Measurements from ENCODE around the gene ZNF708.
"Not testable (repeated sequence)": the region's sequence is repeated elsewhere in the genome, so short reads cannot be mapped to it uniquely, and the experiment has no call there.

The ZNF708 gene

DNA sequence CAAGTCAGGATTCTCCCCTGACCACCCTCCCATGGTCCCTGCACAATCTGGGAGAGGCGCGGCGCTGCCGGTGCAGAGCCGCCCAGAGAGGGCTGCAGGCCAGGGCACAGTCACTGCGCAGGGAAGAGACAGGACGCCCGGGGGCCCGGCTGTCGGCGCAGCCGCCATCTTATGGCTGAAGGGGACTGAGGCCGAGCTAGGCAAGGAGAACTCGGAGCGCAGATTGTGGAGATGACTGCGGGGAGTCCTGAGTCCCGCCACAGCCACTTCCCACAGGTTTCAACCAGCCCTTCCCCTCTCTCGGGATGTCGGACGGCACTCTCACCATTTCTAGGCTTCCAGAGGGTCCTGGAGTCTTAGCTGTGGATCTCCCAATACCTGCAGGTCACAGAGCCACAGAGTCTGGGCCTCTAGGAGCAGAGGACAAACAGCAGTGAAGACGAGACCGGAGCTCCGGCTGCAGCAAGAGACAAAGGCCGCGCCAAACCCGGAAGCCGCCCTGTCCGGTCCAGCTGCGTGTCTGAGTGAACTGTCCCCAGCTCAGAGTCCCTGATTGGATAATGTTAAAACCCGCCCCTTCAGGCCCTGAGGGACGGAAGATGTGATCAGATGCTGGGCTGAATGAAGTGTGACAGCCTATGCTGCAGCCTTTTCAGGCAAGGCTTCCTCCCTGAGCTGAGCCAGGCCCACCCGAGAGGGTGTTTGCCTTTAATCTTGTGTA lies at the start of gene ZNF708:
Gene ZNF708 (minus strand): TSS at position 526 of the 721 bp plus-strand sequence. CDS start 198 bp downstream, at position 328.
- DNase-seq, result peak; percentile 92

DNA sequence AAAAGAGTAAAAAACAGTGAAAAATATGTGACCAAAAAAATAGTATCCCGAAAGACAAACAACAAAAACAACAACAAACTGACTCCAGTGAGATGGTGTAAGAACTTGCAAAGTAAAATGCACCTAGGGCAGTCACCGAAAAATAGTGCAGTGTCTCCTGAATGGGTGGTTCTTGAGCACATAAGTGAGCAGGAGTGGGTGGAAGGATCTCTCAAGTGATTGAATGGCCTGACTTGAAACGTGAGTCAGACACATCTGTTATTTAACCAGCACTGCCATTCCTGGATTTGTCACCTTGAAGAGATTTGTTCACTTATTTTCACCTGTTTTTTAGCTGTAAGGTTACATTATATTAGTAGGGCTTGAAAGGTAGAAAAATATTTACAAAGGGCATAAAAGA lies 33.1 kb upstream of the ZNF708 start:
- no peak for DNase-seq

DNA sequence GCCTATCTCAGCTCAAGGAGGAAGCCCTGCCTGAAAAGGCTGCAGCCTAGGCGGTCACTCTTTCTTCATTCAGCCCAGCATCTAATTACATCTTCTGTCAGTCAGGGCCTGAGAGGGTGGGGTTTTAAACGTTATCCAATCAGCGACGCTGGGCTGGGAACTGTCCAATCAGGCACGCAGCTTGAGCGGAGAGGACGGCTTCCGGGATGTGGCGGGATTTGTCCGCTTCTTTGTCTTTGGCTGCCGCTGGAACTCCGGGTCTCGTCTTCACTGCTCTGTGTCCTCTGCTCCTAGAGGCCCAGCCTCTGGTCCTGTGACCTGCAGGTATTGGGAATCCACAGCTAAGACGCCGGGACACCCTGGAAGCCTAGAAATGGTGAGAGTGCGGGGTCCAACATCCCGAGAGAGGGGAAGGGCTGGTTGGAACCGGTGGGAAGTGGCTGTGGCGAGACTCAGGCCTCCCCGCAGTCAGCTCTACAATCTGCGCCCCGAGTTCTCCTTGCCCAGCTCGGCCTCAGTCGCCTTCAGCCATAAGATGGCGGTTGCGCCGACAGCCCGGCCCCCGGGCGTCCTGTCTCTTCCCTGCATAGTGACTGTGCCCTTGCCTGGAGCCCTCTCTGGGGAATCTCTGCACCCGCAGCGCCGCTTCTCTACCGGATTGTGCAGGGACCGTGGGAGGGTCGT lies 29.7 kb upstream of the ZNF708 start, which contains the start of gene ZNF738:
Gene ZNF738 (plus strand): TSS at position 233 of the 684 bp plus-strand sequence. CDS start 141 bp downstream, at position 374.
- DNase-seq, result peak; percentile 95

DNA sequence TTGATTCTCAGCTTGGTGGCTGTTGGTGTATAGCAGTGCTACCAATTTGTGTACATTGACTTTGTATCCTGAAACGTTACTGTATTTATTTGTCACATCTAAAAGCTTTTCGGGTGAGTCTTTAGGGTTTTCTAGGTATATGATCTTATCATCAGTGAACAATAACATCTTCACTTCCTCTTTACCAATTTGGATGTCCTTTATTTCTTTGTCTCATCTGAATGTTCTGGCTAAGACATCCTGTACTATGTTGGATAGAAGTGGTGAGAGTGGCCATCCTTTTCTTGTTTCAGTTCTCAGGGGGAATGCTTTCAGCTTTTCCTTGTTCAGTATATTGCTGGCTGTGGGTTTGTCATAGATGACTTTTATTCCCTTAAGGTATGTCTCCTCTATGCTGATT lies 23.6 kb upstream of the ZNF708 start:
- DNase-seq, result no peak

DNA sequence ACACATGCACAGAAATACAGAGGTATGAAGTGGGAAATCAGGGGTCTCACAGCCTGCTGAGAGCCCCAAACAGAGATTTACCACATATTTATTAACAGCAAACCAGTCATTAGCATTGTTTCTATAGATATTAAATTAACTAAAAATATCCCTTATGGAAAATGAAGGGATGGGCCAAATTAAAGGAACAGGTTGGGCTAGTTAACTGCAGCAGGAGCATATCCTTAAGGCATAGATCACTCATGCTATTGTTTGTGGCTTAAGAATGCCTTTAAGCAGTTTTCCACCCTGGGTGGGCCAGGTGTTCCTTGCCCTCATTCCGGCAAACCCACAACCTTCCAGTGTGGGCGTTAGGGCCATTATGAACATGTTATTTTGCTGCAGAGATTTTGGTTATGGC lies 15.6 kb upstream of the ZNF708 start:
- not testable (repeated sequence) for DNase-seq

DNA sequence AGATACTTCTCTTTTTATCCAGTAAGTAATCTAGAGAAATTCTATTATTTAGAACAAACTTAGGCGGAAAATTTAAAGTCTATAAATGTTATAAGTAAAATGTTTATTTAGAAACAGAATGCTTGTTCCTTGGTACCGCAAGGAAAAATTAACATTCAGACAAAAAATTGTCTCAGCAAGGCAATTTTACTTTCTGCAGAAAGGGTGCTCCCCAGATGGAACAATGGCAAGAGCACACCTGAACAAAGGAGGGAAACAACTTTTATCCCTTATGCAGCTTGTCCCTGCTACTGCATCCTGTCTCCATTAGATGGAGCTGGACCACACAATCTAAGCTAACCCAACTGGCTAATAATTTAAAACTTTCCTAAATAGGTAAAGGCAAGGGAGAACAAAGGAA lies 6.5 kb upstream of the ZNF708 start:
- DNase-seq, result no peak

DNA sequence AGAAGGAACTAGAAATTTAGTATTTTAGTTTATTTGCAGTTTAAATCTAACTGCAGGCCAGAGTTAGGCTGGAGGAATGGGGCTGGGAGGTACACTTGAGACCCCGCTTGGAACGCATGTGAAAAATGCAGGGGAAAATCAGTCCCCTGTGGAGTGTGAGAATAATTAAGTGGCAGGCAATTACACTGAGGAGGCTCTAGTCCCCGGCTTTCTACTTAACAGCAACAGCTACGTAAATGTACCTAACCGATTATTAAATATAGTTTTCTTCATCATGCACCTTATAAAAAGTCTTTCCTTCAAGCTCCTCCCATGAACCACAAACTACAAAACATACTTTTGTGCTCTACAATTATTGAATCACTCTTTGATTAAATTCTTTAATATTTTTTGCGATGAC lies 804 bp downstream of the ZNF708 start:
- no peak for DNase-seq

DNA sequence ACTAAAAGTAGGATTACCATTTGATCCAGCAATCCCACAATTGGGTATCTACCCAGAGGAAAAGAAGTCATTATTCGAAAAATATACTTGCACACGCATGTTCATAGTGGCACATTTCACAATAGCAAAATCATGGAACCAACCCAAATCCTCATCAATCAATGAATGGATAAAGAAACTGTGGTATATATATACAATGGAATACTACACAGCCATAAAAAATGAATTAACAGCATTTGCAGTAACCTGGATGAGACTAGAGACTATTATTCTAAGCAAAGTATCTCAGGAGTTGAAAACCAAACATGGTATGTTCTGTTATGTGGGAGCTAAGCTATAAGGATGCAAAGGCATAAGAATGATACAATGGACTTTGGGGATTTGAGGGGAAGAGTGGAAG lies 3.0 kb downstream of the ZNF708 start:
- no peak for DNase-seq

DNA sequence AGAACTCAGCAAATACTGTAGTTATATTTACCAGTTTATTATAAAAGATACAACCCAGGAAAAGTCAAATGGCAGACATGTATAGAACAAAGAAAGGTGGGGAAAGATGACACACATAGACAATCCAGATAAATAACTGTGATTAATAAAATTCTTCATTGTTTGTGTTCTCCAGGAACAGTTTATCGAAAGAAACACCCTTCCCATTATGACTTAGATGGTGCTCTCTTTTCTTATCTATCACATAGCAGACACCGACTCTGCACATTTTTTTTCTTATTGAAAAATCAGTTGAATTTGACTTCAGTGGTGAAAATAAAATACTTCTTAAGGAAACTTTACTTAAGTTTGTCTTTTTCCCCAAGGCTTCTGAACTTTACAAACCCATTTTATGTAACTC lies 6.2 kb downstream of the ZNF708 start:
- no peak for DNase-seq

DNA sequence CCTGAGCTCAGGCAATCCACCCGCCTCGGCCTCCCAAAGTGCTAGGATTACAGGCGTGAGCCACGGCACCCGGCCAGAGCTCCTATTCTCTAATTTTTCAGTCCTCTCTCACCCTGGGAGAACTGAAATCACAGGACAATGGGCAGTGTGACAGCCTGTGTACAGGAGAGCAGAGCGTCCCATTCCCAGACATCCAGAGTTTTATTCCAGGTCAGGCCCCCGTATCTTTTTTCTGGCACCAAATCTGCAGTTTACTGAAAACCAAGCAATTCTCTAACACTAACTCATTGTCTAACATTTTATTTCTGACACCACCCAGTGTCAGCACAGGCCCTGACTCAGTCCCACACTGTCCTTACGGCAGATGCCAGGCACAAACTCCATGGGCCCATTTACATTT lies 6.7 kb downstream of the ZNF708 start:
- DNase-seq, result no peak

DNA sequence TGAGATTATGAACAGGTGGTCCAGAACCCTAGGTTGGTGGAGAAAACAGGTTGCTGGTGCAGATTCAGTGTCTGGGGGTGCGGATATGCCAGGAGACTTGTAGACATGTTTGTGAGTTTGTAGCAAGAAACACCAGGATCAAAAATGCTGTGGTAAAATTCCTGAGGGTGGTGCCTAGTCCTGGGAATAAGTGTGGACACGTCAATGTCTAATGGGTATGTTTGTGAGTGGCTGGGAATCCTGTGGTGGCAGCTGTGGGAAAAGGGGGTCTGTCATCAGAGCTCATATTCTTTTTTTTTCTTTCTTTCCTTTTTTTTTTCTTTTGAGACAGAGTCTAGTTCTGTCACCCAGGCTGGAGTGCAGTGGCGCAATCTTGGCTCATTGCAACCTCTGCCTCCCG lies 7.2 kb downstream of the ZNF708 start:
- no peak for DNase-seq

DNA sequence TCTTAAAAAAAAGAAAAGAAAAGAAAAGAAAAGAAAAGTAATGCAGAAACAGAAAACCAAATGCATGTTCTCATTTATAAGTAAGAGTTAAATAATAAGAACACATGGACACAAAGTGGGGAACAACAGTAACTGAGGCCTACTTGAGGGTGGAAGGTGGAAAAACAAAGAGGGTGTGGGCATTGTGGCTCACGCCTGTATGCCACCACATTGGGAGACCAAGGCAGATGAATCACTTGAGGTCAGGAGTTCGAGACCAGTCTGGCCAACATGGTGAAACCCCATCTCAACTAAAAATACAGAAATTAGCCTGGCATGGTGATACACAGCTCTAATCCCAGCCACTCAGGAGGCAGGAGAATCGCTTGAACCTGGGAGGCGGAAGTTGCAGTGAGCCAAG lies 8.1 kb downstream of the ZNF708 start:
- DNase-seq, result no peak

DNA sequence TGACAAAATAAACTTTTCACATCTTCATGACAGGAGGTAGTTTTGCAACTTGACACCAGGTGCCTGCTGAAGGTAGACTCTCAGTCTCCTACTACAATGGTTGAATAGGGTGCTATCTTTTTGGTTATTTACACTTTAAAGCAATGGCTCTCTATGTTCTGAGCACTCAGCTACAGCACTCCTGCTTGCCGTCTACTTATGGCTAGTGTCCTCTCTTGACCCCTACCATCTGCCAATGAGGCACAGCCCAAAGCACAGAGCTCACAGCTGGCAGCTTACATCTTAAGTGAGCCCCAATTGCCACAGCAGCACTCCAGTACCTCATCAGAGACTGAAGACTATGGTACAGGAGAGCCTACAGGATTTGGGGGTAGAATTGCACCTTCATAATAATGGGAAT lies 11.4 kb downstream of the ZNF708 start:
- no peak for DNase-seq

DNA sequence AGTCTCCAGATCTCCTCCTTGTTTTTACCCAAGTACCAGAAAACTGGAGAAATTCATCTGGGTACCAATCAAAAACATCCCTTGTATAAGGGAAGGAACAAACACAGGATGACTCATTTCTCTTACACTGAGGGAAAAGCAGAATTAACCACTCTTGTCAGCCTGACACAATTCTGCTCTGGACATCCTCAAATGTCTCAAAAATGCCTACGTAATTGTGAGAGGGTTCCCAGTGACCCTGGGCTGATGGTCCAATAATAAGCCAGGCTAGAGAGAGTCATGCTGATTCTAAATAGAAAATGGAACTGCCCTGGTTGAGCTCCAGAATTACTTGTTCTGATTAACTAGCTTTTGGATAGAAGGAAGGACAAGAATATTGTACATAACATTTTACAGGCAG lies 14.5 kb downstream of the ZNF708 start:
- no peak for DNase-seq

DNA sequence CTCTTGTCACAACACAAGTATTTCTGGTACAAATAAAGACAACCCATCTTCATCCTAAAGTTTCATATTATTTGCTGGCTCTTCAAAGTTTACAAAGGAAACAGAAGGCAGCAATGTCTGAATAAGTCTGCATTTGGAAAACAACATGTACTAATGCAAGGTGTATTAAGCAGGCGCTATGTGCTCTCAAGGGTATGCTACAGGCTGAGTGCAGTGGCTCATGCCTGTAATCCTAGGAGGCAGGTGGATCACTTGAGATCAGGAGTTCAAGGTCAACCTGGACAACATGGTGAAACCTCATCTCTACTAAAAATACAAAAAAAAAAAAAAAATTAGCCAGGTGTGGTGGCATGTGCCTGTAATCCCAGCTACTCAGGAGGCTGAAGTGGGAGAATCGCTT lies 16.4 kb downstream of the ZNF708 start:
- DNase-seq, result not testable (repeated sequence)

DNA sequence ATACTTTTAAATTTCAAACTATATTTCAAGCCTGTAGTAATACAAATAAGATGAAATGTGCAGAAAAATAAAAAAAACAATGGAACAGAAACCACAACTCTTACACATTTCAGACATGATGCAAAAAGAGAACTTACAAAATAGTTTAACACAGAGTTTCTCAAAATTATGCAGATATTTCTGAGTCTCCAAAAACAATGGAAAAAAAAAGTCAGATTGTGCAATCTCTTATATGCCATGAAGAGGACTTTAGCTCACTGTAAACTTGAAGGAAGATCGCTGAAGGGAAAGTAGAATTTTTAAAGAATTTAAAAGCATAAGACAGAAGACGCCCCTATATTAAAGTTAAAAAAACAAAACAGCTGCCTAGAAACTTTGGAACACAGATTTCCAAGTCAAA lies 20.4 kb downstream of the ZNF708 start:
- no peak for DNase-seq

DNA sequence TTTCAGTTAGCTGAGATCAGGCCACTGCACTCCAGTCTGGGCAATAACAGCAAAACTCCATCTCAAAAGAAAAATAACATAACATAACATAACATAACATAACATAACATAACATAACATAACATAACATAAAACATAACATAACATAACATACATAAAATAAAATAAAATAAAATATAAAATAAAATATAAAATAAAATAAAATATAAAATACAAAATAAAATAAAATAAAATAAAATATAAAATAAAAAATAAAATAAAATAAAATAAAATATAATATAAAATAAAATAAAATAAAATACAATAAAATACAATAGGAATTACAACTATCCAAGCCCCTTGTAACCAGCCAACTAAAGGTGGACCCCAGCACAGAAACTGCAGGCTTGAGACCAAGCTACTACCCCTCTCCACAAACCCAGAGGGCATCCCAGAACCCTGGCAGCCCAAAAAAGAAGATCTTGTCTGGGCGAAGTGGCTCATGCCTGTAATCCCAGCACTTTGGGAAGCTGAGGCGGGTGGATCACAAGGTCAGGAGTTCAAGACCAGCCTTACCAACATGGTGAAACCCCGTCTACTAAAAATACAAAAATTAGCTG lies 22.2 kb downstream of the ZNF708 start:
- not testable (repeated sequence) for DNase-seq

DNA sequence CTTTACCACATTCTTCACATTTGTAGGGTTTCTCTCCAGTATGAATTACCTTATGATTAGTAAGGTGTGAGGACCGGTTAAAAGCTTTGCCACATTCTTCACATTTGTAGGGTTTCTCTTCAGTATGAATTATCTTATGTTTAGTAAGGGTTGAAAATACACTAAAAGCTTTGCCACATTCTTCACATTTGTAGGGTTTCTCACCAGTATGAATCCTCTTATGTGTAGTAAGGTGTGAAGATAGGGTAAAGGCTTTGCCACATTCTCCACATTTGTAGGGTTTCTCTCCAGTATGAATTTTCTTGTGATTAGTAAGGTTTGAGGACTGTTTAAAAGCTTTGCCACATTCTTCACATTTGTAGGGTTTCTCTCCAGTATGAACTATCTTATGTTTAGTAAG lies 35.4 kb downstream of the ZNF708 start:
- not testable (repeated sequence) for DNase-seq

DNA sequence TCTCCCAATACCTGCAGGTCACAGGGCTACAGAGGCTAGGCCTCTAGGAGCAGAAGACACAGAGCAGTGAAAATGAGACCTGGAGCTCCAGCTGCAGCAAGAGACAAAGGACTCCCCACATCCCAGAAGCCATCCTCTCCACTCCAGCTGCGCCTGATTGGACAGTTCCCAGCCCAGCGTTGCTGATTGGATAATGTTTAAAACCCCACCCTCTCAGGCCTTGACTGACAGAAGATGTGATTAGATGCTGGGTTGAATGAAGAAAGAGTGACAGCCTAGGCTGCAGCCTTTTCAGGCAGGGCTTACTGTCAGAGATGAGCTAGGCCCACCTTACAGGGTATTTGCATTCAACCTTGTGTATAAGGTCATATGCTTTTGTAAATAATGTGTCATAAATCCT lies 59.4 kb downstream of the ZNF708 start:
- DNase-seq, result no peak

DNA sequence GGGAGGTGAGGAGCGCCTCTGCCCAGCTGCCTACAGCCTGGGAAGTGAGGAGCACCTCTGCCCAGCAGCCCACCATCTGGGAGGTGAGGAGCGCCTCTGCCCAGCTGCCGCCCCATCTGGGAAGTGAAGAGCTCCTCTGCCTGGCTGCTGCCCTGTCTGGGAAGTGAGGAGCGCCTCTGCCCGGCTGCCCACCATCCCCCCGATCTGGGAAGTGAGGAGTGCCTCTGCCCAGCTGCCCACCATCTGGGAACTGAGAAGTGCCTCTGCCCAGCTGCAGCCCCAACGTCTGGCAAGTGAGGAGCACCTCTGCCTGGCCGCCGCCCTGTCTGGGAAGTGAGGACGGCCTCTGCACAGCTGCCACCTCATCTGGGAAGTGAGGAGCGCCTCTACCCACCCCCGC lies 64.3 kb downstream of the ZNF708 start:
- no peak for DNase-seq

DNA sequence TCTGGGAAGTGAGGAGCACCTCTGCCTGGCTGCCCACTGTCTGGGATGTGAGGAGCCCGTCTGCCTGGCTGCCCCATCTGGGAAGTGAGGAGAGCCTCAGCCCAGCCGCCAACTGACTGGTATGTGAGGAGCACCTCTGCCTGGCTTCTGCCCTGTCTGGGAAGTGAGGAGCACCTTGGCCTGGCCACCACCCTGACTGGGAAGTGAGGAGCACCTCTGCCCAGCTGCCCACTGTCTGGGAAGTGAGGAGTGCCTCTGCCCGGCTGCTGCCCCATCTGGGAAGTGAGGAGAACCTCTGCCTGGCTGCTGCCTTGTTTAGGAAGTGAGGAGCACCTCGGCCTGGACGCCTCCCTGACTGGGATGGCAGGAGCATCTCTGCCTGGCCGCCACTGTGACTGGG lies 64.8 kb downstream of the ZNF708 start:
- no peak for DNase-seq

DNA sequence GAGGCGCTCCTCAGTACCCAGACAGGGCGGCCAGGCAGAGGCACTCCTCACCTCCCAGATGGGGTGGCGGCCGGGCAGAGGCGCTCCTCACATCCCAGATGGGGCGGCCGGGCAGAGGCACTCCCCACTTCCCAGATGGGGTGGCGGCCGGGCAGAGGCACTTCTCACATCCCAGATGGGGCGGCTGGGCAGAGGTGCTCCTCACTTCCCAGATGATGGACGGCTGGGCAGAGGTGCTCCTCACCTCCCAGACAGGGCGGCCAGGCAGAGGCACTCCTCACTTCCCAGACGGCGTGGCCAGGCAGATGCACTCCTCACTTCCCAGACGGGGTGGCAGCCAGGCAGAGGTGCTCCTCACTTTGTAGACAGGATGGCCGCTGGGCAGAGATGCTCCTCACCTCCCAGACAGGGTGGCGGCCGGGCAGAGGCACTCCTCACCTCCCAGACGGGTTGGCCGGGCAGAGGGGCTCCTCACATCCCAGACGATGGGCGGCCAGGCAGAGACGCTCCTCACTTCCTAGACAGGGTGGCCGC lies 68.3 kb downstream of the ZNF708 start:
- DNase-seq, result not testable (repeated sequence)

DNA sequence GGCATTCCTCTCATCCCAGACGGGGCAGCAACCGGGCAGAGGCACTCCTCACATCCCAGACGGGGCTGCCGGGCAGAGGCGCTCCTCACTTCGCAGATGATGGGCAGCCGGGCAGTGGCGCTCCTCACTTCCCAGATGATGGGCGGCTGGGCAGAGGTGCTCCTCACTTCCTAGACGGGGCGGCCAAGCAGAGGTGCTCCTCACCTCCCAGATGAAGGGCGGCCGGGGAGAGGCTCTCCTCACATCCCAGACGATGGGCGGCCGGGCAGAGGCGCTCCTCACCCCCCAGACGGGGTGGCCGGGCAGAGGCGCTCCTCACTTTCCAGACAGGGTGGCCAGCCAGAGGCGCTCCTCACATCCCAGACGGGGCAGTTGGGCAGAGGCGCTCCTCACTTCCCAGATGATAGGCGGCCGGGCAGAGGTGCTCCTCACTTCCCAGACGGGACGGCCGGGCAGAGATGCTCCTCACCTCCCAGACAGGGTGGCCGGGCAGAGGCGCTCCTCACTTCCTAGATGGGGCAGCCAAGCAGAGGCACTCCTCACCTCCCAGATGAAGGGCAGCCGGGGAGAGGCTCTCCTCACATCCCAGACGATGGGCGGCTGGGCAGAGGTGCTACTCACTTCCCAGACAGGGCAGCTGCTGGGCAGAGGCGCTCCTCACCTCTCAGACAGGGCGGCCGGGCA lies 68.9 kb downstream of the ZNF708 start:
- no peak for DNase-seq
